ENCODE measurements around the gene ZDHHC11B. TPM values are rescaled to one million over a fixed set of nuclear protein-coding genes. Genes with fewer than 3 reads are reported as not detected.
A peak's percentile ranks its signal among the peaks of the same experiment; 100 is the strongest.

Gene ZDHHC11B
- total RNA-seq, 2 donors from 2014 or later = 0.75 to 1.3 TPM

- H3K9ac ChIP-seq (ENCODE audit: extremely low read depth, low read length, poor library complexity, severe bottlenecking) = no peak overlapping the region
These were observed 115.3 kb downstream of the ZDHHC11B start for GRCh38 chr5:669111-669841.

DNA sequence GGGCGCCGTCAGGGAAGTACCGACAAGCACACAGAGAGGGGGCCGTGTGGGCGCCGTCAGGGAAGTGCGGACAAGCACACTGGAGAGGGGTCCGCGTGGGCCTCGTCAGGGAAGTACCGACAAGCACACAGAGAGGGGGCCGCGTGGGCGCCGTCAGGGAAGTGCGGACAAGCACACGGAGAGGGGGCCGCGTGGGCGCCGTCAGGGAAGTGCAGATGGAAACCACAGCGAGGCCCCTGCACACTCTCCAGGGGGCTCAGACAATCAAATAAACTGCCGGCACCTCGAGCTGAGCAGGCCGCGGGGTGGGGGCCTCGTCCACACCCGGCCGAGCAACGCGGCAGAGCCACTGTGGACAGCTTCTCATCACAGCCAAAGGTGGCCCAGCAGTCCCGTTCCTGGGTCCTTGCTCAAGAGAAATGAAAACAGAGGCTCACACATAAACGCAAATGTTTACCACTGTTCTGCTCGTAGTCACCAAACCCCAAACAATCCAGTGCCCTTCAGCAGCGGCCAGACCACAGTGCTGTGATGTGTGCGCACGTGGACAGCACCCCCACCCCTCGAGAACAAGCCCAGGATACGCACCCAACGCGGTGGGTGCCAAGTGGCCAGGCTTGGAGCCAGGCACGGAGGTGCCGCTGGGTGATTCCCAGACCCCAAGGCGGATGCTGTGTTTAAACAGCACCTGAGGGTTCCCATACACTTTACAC lies 116.1 kb downstream of the ZDHHC11B start:
- Mint-ChIP-seq H3K36me3 (ENCODE audit: low read depth) (peaks cover 22% of the 10 kb centered on the region), H3K4me3 (no peak overlapping the region), H3K27ac (no peak overlapping the region), H3K27me3 (ENCODE audit: insufficient read depth) (peaks cover 6% of the 10 kb centered on the region), H3K9me3 (no peaks in the 10 kb centered on the region), H3K4me1 (peaks cover 6% of the 10 kb centered on the region)
- Histone ChIP-seq H3K4me3 (ENCODE audit: low read length) (no peak overlapping the region), H3K27me3 (ENCODE audit: control insufficient read depth, insufficient read depth, low read length, poor library complexity, severe bottlenecking) (no peaks in the 10 kb centered on the region), H3K9ac (ENCODE audit: extremely low read depth, low read length, poor library complexity, severe bottlenecking) (no peak overlapping the region), H3K4me1 (ENCODE audit: control insufficient read depth, insufficient read depth, low read length) (peaks cover 13% of the 10 kb centered on the region), H3K9me3 (ENCODE audit: control insufficient read depth, low read length) (no peaks in the 10 kb centered on the region), H3K36me3 (ENCODE audit: control insufficient read depth, insufficient read depth, low read length) (peaks cover 11% of the 10 kb centered on the region), H3K27ac (ENCODE audit: low read depth, low read length) (no peak overlapping the region)
- no peak for TF ChIP-seq CTCF (conservative IDR thresholded peaks at IDR 0.05)
- WGBS, 2 experiments (ENCODE audit: insufficient coverage in 1 of 2, insufficient read length in 1 of 2) = 93% methylated on average over 39 to 44 of the region's 44 CpGs
- no peak for DNase-seq

More at GRCh38 chr5:669111-669841, 115.3 kb downstream of the ZDHHC11B start:
- Histone ChIP-seq H3K9me3 (ENCODE audit: control insufficient read depth, low read length) (no peaks in the 10 kb centered on the region), H3K36me3 (ENCODE audit: control insufficient read depth, insufficient read depth, low read length) (peaks cover 11% of the 10 kb centered on the region), H3K4me3 (ENCODE audit: low read length) (no peak overlapping the region), H3K27ac (ENCODE audit: low read depth, low read length) (no peak overlapping the region), H3K27me3 (ENCODE audit: control insufficient read depth, insufficient read depth, low read length, poor library complexity, severe bottlenecking) (peaks cover 7% of the 10 kb centered on the region), H3K4me1 (ENCODE audit: control insufficient read depth, insufficient read depth, low read length) (peaks cover 13% of the 10 kb centered on the region)
- Mint-ChIP-seq H3K27me3 (ENCODE audit: insufficient read depth) (peaks cover 8% of the 10 kb centered on the region), H3K4me3 (no peak overlapping the region), H3K9me3 (no peaks in the 10 kb centered on the region), H3K36me3 (ENCODE audit: low read depth) (peaks cover 19% of the 10 kb centered on the region), H3K4me1 (peaks cover 6% of the 10 kb centered on the region), H3K27ac (no peak overlapping the region)
- peak; percentile 83 for TF ChIP-seq CTCF (conservative IDR thresholded peaks at IDR 0.05)
- peak; percentile 88 for DNase-seq
- WGBS, 2 experiments (ENCODE audit: insufficient coverage in 1 of 2, insufficient read length in 1 of 2) = 68 to 80% methylated on average over 14 to 40 of the region's 40 CpGs

- no peaks in the 10 kb centered on the region for H3K27me3 Mint-ChIP-seq (ENCODE audit: insufficient read depth)
- Histone ChIP-seq H3K9me3 (ENCODE audit: control insufficient read depth, low read length) (no peaks in the 10 kb centered on the region), H3K27ac (ENCODE audit: low read depth, low read length) (no peak overlapping the region), H3K36me3 (ENCODE audit: control insufficient read depth, insufficient read depth, low read length) (peaks cover 11% of the 10 kb centered on the region), H3K9ac (ENCODE audit: extremely low read depth, low read length, poor library complexity, severe bottlenecking) (no peak overlapping the region), H3K27me3 (ENCODE audit: control insufficient read depth, insufficient read depth, low read length, poor library complexity, severe bottlenecking) (no peaks in the 10 kb centered on the region), H3K4me3 (ENCODE audit: low read length) (no peak overlapping the region), H3K4me1 (ENCODE audit: control insufficient read depth, insufficient read depth, low read length) (peaks cover under 1% of the 10 kb centered on the region)
- H3K36me3 Mint-ChIP-seq (ENCODE audit: low read depth) = peaks cover 26% of the 10 kb centered on the region
- no peaks in the 10 kb centered on the region for H3K4me1 Mint-ChIP-seq
- WGBS, 2 experiments (ENCODE audit: insufficient coverage in 1 of 2, insufficient read length in 1 of 2) = 94 to 96% methylated on average over 11 to 13 of the region's 13 CpGs
- TF ChIP-seq CTCF (conservative IDR thresholded peaks at IDR 0.05) = no peak
- H3K4me3 Mint-ChIP-seq = no peak overlapping the region
- DNase-seq = no peak
- no peak overlapping the region for H3K27ac Mint-ChIP-seq
- H3K9me3 Mint-ChIP-seq = no peaks in the 10 kb centered on the region
These were observed 117.6 kb downstream of the ZDHHC11B start for GRCh38 chr5:666816-667498.
